ENCODE data around the gene CLCNKA. TPM values are rescaled to one million over a fixed set of nuclear protein-coding genes. Genes with fewer than 3 reads are reported as not detected.
"Not testable (repeated sequence)": the region's sequence is repeated elsewhere in the genome, so short reads cannot be mapped to it uniquely, and the experiment has no call there.

The CLCNKA gene
- total RNA-seq, 1 donor from 2014 or later = 1.2 TPM

GRCh38 chr1:16029003-16029268 is 7.1 kb downstream of the CLCNKA start:
- intact Hi-C loops (cut with DNase I); DNase-seq (ENCODE audit: low spot score): not testable (repeated sequence)

GRCh38 chr1:16029288-16029687 is 7.5 kb downstream of the CLCNKA start:
- intact Hi-C loops (cut with DNase I) = no loop called here
- no peak for DNase-seq (ENCODE audit: low spot score)

GRCh38 chr1:16031551-16031950 is 9.7 kb downstream of the CLCNKA start:
- intact Hi-C loops (cut with DNase I) = no loop called here
- DNase-seq (ENCODE audit: low spot score) = no peak

GRCh38 chr1:16032388-16033102 is 10.7 kb downstream of the CLCNKA start:
- intact Hi-C loops (cut with DNase I) = loop anchor here (1.0 kb wide), 1 partner anchor 23 kb away; no protein-coding TSS in a partner anchor
- peak; percentile 92 for DNase-seq (ENCODE audit: low spot score)

- intact Hi-C loops (cut with DNase I) = not testable (repeated sequence)
These were observed 11.3 kb downstream of the CLCNKA start for GRCh38 chr1:16033103-16033632.

GRCh38 chr1:16036461-16036860 is 14.6 kb downstream of the CLCNKA start:
- intact Hi-C loops (cut with DNase I); DNase-seq (ENCODE audit: low spot score): not testable (repeated sequence)

More at GRCh38 chr1:16033103-16033632, 11.3 kb downstream of the CLCNKA start:
- DNase-seq (ENCODE audit: low spot score) = not testable (repeated sequence)

GRCh38 chr1:16038620-16038912 is 16.7 kb downstream of the CLCNKA start:
- DNase-seq (ENCODE audit: low spot score) = no peak
- intact Hi-C loops (cut with DNase I) = no loop called here

- DNase-seq (ENCODE audit: low spot score) = not testable (repeated sequence)
- intact Hi-C loops (cut with DNase I) = loop anchor here (1.0 kb wide), 1 partner anchor 22 kb away; no protein-coding TSS in a partner anchor
These were observed 18.0 kb downstream of the CLCNKA start for GRCh38 chr1:16039871-16040270.

- no peak for DNase-seq (ENCODE audit: low spot score)
- intact Hi-C loops (cut with DNase I) = no loop called here
These were observed 19.4 kb downstream of the CLCNKA start for GRCh38 chr1:16041200-16041599.

GRCh38 chr1:16042096-16042495 is 20.3 kb downstream of the CLCNKA start:
- intact Hi-C loops (cut with DNase I) = no loop called here
- DNase-seq (ENCODE audit: low spot score) = no peak

- DNase-seq (ENCODE audit: low spot score); intact Hi-C loops (cut with DNase I): not testable (repeated sequence)
These were observed 20.8 kb downstream of the CLCNKA start for GRCh38 chr1:16042654-16043053.

- intact Hi-C loops (cut with DNase I) = no loop called here
- DNase-seq (ENCODE audit: low spot score) = no peak
These were observed 21.7 kb downstream of the CLCNKA start, which contains the start of gene CLCNKB for GRCh38 chr1:16043521-16043920. CLCNKB (plus strand) TSS chr1:16043782; CDS start chr1:16044493, 711 bp downstream.

GRCh38 chr1:16043950-16044349 is 22.1 kb downstream of the CLCNKA start:
- intact Hi-C loops (cut with DNase I) = no loop called here
- no peak for DNase-seq (ENCODE audit: low spot score)

GRCh38 chr1:16046842-16047241 is 25.0 kb downstream of the CLCNKA start:
- no peak for DNase-seq (ENCODE audit: low spot score)
- intact Hi-C loops (cut with DNase I) = no loop called here

GRCh38 chr1:16047791-16048475 is 26.1 kb downstream of the CLCNKA start:
- no peak for DNase-seq (ENCODE audit: low spot score)
- intact Hi-C loops (cut with DNase I) = no loop called here

GRCh38 chr1:16048573-16049189 is 26.8 kb downstream of the CLCNKA start:
- DNase-seq (ENCODE audit: low spot score) = no peak
- intact Hi-C loops (cut with DNase I) = no loop called here

- intact Hi-C loops (cut with DNase I) = loop anchor here (5.0 kb wide), 1 partner anchor 253 kb away; no protein-coding TSS in a partner anchor
- no peak for DNase-seq (ENCODE audit: low spot score)
These were observed 28.5 kb downstream of the CLCNKA start for GRCh38 chr1:16050328-16050727.

GRCh38 chr1:16051039-16051438 is 29.2 kb downstream of the CLCNKA start:
- intact Hi-C loops (cut with DNase I) = loop anchor here (5.0 kb wide), 1 partner anchor 254 kb away; no protein-coding TSS in a partner anchor
- DNase-seq (ENCODE audit: low spot score) = no peak

- intact Hi-C loops (cut with DNase I) = loop anchor here (5.0 kb wide), 1 partner anchor 255 kb away; no protein-coding TSS in a partner anchor
- not testable (repeated sequence) for DNase-seq (ENCODE audit: low spot score)
These were observed 30.1 kb downstream of the CLCNKA start for GRCh38 chr1:16051949-16052348.

GRCh38 chr1:16053781-16054502 is 32.1 kb downstream of the CLCNKA start:
- intact Hi-C loops (cut with DNase I) = loop anchor here (5.0 kb wide), 1 partner anchor 257 kb away; no protein-coding TSS in a partner anchor
- no peak for DNase-seq (ENCODE audit: low spot score)

Data from cardiac septum (tissue), 1 donor.